ENCODE data around the gene SLC18A3. TPM values are rescaled to one million over a fixed set of nuclear protein-coding genes. Genes with fewer than 3 reads are reported as not detected.
A peak's percentile ranks its signal among the peaks of the same experiment; 100 is the strongest.

The SLC18A3 gene
- total RNA-seq, 1 experiment from 2014 or later: 0.13 TPM

DNA sequence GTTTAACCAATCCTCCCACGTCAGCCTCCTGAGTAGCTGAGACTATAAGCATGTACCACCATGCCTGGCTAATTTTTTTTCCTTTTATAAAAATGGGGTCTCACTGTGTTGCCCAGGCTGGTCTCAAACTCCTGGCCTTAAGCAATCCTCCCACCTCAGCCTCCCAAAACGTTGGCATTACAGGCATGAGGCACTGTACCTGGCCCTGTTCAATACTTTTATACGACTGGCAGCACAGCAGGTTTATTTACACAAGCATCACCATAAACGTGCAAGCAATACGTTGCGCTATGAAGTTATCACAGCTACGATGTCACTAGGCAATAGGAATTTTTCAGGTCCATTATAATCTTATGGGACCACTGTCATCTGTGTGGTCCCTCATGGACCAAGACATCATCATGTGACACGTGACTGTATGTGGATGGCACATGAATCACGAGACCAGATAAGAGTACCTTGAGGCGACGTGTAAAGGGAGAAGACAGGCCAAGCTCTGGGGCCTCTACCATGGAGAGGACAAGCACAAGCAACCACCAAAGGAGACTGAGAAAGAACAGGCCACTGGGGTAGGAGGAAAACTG is 34.5 kb upstream of the SLC18A3 start:
- Mint-ChIP-seq H3K9me3 (no peaks in the 10 kb centered on the region), H3K27me3 (ENCODE audit: low read depth) (no peaks in the 10 kb centered on the region; the same call in 1 of the 2 replicates), H3K4me1 (peaks cover 4% of the 10 kb centered on the region; the same call in 1 of the 2 replicates), H3K36me3 (no peaks in the 10 kb centered on the region), H3K4me3 (no peak overlapping the region), H3K27ac (no peak overlapping the region)
- ChIA-PET POLR2A (no interaction called here), CTCF (no interaction called here)
- no peak for DNase-seq (ENCODE audit: low spot score)
- TF ChIP-seq ZNF121 (CRISPR knock-in tag; IDR thresholded peaks at IDR 0.05) (0 out of 2 replicates have a peak, but pooled peaks have one; percentile 26), ZBTB21 (CRISPR knock-in tag; IDR thresholded peaks at IDR 0.05; ENCODE audit: borderline replicate concordance) (no peak)
- TF ChIP-seq, protein P1, sequence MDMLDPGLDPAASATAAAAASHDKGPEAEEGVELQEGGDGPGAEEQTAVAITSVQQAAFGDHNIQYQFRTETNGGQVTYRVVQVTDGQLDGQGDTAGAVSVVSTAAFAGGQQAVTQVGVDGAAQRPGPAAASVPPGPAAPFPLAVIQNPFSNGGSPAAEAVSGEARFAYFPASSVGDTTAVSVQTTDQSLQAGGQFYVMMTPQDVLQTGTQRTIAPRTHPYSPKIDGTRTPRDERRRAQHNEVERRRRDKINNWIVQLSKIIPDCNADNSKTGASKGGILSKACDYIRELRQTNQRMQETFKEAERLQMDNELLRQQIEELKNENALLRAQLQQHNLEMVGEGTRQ (CRISPR knock-in tag; IDR thresholded peaks at IDR 0.05): no peak
- TF ChIP-seq, protein P2, sequence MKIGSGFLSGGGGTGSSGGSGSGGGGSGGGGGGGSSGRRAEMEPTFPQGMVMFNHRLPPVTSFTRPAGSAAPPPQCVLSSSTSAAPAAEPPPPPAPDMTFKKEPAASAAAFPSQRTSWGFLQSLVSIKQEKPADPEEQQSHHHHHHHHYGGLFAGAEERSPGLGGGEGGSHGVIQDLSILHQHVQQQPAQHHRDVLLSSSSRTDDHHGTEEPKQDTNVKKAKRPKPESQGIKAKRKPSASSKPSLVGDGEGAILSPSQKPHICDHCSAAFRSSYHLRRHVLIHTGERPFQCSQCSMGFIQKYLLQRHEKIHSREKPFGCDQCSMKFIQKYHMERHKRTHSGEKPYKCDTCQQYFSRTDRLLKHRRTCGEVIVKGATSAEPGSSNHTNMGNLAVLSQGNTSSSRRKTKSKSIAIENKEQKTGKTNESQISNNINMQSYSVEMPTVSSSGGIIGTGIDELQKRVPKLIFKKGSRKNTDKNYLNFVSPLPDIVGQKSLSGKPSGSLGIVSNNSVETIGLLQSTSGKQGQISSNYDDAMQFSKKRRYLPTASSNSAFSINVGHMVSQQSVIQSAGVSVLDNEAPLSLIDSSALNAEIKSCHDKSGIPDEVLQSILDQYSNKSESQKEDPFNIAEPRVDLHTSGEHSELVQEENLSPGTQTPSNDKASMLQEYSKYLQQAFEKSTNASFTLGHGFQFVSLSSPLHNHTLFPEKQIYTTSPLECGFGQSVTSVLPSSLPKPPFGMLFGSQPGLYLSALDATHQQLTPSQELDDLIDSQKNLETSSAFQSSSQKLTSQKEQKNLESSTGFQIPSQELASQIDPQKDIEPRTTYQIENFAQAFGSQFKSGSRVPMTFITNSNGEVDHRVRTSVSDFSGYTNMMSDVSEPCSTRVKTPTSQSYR (CRISPR knock-in tag; IDR thresholded peaks at IDR 0.05): no peak
- ATAC-seq: no peak

DNA sequence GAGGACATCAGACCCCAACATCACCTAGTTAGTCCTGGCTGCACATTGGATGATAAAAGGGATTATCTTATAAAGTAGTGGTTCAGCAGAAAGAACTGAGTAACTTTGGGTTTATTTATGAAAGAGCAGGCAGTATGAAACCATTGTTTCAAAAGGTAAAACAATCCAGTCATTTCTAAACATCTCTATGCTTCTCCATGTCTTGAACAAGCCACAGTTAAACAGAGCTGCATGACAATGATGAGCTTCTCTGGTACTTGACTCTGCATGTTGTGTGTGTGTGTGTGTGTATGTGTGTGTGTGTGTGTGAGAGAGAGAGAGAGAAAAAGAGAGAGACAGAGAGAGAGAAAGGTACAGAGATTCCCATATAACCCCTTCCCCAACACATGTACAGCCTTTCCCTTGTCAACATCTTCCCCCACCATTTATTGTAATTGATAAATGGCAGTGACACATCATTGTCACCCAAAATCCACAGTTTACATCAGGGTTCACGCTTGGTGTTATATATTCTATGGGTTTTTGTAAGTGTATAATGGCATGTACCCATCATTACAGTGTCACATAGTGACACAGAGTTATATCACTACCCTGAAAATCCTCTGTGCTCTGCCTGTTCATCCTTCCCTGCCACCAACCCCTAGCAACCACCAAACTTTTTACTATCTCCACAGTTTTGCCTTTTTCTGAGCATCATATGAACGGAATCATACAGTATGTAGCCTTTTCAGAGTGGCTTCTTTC is 32.8 kb upstream of the SLC18A3 start:
- POLR2A ChIA-PET: no interaction called here
- CTCF ChIA-PET: no interaction called here
- DNase-seq (ENCODE audit: low spot score) (no peak), ATAC-seq (no peak)
- Mint-ChIP-seq H3K27me3 (ENCODE audit: low read depth) (no peaks in the 10 kb centered on the region), H3K27ac (no peak overlapping the region), H3K9me3 (no peaks in the 10 kb centered on the region), H3K36me3 (no peaks in the 10 kb centered on the region), H3K4me3 (no peak overlapping the region), H3K4me1 (peaks cover 4% of the 10 kb centered on the region; the same call in 1 of the 2 replicates)
- TF ChIP-seq NFYB (CRISPR knock-in tag; conservative IDR thresholded peaks at IDR 0.05; ENCODE audit: low read depth) (no peak), NR1H2 (CRISPR knock-in tag; IDR thresholded peaks at IDR 0.05) (no peak), EMX1 (CRISPR knock-in tag; IDR thresholded peaks at IDR 0.05) (no peak), GRHL2 (CRISPR knock-in tag; IDR thresholded peaks at IDR 0.05; ENCODE audit: insufficient replicate concordance, severe bottlenecking) (no peak), HMGA2 (CRISPR knock-in tag; IDR thresholded peaks at IDR 0.05) (no peak), PRRX2 (CRISPR knock-in tag; IDR thresholded peaks at IDR 0.05) (no peak), ZNF138 (CRISPR knock-in tag; conservative IDR thresholded peaks at IDR 0.05) (no peak), RORB (CRISPR knock-in tag; IDR thresholded peaks at IDR 0.05) (no peak), SMAD4 (CRISPR knock-in tag; IDR thresholded peaks at IDR 0.05) (no peak), TCF7 (CRISPR knock-in tag; IDR thresholded peaks at IDR 0.05; ENCODE audit: low read depth) (no peak), ZNF121 (CRISPR knock-in tag; IDR thresholded peaks at IDR 0.05) (no peak), CBFB (CRISPR knock-in tag; IDR thresholded peaks at IDR 0.05; ENCODE audit: low read depth) (no peak), NFE2L1 (CRISPR knock-in tag; IDR thresholded peaks at IDR 0.05) (no peak)
- TF ChIP-seq, protein P3, sequence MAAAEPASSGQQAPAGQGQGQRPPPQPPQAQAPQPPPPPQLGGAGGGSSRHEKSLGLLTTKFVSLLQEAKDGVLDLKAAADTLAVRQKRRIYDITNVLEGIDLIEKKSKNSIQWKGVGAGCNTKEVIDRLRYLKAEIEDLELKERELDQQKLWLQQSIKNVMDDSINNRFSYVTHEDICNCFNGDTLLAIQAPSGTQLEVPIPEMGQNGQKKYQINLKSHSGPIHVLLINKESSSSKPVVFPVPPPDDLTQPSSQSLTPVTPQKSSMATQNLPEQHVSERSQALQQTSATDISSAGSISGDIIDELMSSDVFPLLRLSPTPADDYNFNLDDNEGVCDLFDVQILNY (CRISPR knock-in tag; IDR thresholded peaks at IDR 0.05): no peak
- TF ChIP-seq, protein P4, sequence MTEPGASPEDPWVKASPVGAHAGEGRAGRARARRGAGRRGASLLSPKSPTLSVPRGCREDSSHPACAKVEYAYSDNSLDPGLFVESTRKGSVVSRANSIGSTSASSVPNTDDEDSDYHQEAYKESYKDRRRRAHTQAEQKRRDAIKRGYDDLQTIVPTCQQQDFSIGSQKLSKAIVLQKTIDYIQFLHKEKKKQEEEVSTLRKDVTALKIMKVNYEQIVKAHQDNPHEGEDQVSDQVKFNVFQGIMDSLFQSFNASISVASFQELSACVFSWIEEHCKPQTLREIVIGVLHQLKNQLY (CRISPR knock-in tag; IDR thresholded peaks at IDR 0.05): no peak

Data from WTC11 (cell line).